ENCODE data around the gene TGM5.

GRCh38 chr15:43251871-43252250 lies 14.9 kb downstream of the TGM5 start:
- TF ChIP-seq CTCF (IDR thresholded peaks at IDR 0.05; ENCODE audit: extremely low read depth in 1 of 2, insufficient read depth in 1 of 2, low read depth in 1 of 2, low read length in 2 of 2) (no peak), EZH2 (IDR thresholded peaks at IDR 0.05; ENCODE audit: borderline replicate concordance, low read depth, low read length, severe bottlenecking) (no peak)
